AG09309 (cell line): ENCODE measurements around the gene ZFAND3.

ENCODE experiments used
- DNase-seq: peaks from one replicate; pipeline ENCODE4 v3.0.0-alpha.2; 2010; ENCODE audit warnings: low read depth
- H3K4me3 ChIP-seq: 2 replicates; pipeline ENCODE4 v1.5.1; 2011; ENCODE audit warnings: mild to moderate bottlenecking, low read depth, low read length, moderate library complexity; ENCODE audit not compliant: control insufficient read depth
- CTCF ChIP-seq: IDR thresholded peaks from 2 replicates; pipeline ENCODE4 v1.5.1; 2011; ENCODE audit warnings: mild to moderate bottlenecking, low read depth, low read length, inconsistent platforms; ENCODE audit not compliant: insufficient read depth, control insufficient read depth; ENCODE audit errors: missing control alignments

ZFAND3 gene

GRCh38 chr6:38079107-38079506 is 259.6 kb downstream of the ZFAND3 start:
- H3K4me3 ChIP-seq, result no peak overlapping the region
- DNase-seq, result no peak
- TF ChIP-seq CTCF, result no peak

DNA sequence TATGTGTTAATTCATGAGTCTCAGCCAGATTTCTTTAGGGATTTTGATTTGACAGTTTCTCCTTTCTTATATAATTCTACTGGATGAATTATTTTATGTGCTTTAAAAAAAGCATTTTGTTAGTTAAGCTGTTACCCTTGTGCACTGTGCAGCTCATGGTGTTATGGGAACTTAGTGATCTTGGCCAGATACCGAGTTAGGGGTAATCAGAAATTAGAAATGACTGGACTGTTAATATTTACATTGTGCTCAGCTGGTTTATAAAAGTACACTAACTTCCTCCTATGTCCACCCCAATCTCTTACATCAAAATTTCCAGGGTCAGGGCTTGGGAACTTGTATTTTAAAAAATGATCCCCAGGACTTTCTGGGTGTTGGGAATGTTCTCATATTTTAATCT is 260.0 kb downstream of the ZFAND3 start:
- TF ChIP-seq CTCF, result no peak
- H3K4me3 ChIP-seq, result no peak overlapping the region
- no peak for DNase-seq

DNA sequence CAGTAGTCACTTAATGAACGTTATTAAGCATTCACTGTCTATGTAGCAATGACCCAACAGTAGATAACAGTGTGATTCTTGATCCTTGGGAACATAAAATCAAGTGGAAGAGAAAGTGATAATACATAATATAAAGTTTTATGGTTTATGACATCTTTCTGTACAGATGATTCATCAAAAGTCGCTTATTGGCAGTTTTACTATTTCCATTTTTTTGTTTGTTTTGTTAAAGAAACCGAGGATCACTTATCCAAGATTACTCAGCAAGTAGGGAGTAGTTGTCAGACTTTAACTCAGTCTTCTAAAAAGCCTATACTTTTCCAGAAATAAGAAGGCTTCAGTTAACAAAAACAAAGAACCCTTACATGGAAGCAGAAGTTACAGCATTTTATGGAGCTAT is 260.8 kb downstream of the ZFAND3 start:
- no peak for TF ChIP-seq CTCF
- DNase-seq, result no peak
- H3K4me3 ChIP-seq, result no peak overlapping the region

GRCh38 chr6:38080889-38081288 is 261.4 kb downstream of the ZFAND3 start:
- TF ChIP-seq CTCF, result no peak
- no peak for DNase-seq

DNA sequence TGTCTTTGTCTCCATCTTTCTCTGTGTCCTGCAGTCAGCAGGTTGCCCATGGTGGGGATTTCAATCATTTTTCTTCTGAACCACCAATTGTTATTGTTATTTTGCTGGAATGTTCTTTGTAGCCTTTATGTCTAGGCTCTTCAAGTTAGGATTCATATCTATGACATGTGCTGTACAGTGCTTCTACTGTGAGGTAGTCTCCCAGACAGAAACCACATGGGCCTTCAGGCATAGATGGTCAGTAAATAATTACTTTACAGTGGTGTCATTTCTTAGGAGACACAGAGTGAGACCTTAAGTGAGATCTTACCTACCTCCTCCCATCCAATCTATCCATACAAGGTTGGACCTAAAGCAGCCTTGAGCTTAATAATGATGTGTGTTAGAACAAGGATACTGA is 265.5 kb downstream of the ZFAND3 start:
- TF ChIP-seq CTCF, result no peak
- DNase-seq, result no peak

More at GRCh38 chr6:38080889-38081288, 261.4 kb downstream of the ZFAND3 start:
- H3K4me3 ChIP-seq, result no peak overlapping the region

DNA sequence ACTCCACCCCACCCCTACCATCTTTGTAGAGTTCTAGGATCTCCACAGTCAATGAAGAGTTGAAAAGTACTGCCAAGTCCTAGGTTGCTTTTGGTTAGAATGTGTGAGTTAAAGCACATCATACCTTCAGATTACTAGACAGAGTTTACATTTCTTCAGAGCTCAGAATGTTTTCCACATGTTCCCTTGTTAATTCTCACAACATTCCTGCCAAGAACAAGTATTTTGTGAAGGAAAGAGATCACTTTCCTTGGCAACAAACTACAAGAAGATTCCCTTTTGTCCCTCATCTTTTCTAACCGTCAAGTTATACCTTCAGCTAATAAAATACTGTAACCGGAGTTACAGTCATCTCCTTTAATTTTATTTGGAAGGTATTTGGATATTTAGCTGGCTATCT is 266.8 kb downstream of the ZFAND3 start:
- no peak for TF ChIP-seq CTCF
- DNase-seq, result no peak
- no peak overlapping the region for H3K4me3 ChIP-seq

More for the DNA sequence above, 265.5 kb downstream of the ZFAND3 start:
- H3K4me3 ChIP-seq, result no peak overlapping the region

DNA sequence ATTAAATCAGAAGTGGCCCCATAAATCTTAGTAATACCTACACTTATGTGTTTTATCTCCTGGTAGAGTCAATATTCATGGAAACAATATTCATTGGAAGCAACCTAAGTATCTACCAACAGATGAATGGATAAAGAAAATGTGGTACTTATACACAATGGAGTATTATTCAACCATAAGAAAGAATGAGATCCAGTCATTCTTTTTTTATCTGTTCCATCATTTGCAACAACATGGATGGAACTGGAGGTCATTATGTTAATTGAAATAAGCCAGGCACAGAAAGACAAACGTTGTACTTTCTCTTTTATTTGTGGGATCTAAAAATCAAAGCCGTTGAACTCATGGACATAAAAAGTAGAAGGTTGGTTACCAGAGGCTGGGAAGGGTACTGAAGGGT is 268.5 kb downstream of the ZFAND3 start:
- DNase-seq, result no peak
- H3K4me3 ChIP-seq, result no peak overlapping the region
- TF ChIP-seq CTCF, result no peak
